Astrocyte of the hippocampus (primary cell): ENCODE measurements around the gene CCDC71.

ENCODE experiments used
- DNase-seq: peaks from one replicate; pipeline ENCODE4 v3.0.0; 2011; ENCODE audit warnings: low read depth, low spot score

CCDC71 gene

DNA sequence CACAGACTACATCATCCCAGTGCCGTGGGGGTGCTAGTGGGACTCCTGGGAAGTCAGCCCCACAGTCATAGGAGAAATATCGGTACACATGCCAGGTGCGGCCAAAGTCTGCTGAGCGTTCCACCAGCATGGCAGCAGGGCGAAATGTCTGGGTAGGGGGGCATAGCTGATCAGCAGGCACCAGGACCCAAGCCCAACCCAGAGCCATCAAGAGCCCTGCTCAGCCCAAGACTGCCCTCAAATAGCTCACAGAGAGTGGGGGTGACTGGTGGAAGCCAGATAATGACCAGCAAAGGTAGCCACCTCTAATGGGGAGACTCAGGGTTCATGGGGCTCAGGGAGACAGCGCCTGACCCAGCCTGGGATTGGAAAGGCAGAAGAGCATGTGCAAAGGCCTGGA is 34.6 kb downstream of the CCDC71 start:
- no peak for DNase-seq

DNA sequence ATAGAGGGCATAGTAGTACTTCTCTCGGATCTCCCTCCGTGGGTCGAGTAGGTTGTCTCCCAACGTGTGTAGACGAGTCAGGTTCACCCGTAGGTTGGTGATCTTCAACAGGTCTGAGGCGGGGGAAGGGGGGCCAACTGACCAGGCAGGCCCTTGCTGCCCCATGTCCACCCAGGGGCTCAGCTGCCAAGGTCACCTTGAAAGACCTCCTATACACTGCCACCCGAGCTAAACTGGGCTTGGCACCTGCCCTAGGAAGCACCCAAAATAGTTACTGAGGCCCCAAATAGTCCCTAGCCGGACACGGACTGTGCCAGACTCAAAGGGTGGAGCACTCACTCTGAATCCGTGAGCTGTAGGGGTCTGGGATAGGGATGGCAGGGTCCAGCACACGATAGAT is 35.1 kb downstream of the CCDC71 start:
- DNase-seq: no peak

DNA sequence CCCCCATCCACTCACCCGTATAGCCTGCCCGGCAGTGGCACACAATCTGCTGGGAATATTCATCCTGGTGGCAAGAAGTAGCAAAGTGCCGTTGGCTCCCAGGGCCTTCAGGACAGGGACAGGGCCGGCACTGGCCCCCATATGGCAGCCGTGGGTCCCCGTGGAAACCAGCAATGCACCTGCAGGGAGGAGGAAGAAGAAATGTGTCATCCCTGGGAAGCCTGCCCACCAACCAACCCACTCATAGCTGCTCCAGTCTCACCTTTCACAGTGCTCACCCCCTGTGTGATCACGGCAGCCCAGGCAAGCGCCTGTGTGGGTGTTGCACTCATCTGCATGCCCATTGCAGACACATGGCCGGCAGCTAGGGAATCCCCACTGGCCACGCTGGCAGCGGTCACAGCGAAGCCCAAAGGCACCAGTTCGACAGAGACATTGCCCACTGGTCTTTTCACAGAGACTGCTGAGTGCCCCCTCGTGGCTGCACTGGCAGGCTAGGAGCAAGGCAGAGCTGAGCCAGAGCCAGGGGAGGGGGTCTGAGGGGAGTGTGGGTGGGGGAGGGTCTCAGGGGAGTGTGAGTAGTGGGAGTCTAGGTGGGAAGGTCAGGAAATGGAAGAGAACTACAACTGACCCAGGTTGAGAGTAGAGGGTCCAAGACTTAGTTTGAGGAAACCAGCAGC is 41.0 kb downstream of the CCDC71 start:
- peak; percentile 9 for DNase-seq

DNA sequence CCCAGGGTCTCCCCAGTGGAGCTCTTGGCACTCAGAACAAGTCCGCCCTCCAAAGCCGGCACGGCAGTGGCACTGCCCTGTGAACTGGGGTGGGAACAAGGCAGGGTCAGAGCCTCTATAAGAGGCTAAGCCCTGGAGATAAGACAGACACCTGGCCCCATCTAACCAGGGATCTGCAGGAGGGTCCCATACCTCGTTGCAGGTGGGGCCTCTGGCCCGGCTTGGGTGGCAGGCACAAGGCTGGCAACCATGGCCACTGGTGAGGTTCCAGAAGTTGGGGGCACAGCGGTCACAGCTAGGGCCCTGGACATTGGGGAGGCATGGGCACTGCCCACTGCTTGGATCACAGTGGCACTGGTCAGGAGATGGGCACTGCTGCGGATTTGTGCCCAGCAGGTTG is 41.9 kb downstream of the CCDC71 start:
- no peak for DNase-seq

DNA sequence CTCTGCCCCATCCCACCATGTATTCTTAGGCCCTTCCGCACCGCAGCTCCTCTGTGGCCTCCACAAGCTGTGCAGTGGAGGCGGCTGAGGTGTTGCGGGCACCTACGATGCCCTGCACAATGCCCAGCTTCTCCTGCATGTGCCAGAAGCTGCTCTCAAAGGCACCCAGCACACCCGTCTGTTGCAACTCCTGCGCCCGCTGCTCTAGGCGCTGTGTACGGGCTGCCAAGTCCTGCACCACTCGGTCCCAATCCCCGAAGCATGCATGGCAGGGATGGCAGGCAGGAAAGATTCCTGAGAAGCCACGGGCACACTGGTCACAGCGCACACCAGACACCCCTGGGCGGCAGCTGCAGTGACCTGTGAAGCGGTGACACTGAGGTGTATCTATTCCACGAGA is 42.4 kb downstream of the CCDC71 start:
- no peak for DNase-seq

DNA sequence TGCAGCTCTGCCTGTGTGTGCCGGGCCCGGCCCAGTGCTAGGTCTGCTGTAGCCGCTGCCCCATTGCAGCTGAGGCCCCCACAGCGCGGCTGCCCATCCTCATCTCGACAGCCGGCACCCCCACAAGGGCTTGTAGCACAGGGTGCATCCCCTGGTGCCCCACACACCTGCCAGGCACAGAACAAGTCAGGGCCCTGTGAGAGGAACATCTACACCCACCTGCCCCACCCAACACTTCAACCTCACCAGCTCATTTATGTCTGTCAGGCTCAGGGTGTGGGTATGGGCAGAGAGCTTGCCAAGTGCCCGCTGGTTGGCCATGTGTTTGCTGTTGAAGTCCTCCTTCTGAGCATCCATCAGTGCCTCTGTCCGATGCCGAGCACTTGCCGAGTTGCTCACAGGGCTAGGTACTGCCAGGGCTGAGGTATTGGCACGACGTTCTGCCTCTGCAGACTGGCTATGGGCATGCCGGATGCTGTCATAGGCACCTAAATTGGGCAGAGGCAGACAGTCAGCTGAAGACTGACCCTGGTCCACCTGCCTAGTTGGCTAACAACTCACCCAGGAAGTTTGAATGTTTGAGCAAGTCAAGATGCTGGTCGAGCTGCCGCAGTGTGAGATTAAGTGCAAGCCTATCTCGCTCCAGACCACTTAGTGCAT is 43.1 kb downstream of the CCDC71 start:
- no peak for DNase-seq

DNA sequence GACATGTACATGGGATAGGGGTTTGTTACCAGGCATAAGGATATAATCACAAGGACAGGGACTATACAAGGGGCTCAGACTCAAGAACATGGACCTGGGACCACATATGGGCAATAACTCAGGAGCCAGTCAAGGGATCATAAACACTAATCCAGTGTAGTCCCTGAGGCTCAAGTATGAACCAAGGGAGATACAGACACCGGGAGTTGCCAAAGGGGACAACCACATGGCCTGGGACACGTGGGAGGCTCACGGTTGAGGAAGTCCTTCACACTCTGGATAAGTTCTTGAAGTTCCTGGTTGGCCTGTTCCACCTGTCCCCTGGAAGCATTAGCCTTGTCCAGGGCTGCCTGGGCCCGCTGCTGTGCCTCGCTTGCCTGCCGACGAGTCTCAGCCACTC is 43.7 kb downstream of the CCDC71 start:
- no peak for DNase-seq

DNA sequence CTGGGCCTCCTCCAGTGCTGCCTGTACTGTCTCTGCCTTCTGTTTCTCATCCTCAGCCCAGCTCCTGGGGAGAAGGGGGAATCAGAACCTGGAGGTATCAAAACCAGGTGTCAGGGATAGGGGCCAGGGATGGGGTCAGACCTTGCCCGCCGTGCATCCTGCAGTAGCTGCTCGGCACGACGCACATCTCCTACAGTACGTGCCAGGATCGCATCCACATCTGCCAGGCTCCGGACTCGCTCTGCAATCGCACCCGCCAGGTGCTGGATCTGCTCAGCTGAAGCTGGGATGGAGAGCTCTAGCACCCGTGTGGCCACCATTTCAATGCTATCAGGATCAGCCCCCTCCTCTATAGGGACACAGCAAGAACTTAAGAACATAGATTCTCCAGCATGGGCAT is 44.1 kb downstream of the CCDC71 start:
- no peak for DNase-seq

DNA sequence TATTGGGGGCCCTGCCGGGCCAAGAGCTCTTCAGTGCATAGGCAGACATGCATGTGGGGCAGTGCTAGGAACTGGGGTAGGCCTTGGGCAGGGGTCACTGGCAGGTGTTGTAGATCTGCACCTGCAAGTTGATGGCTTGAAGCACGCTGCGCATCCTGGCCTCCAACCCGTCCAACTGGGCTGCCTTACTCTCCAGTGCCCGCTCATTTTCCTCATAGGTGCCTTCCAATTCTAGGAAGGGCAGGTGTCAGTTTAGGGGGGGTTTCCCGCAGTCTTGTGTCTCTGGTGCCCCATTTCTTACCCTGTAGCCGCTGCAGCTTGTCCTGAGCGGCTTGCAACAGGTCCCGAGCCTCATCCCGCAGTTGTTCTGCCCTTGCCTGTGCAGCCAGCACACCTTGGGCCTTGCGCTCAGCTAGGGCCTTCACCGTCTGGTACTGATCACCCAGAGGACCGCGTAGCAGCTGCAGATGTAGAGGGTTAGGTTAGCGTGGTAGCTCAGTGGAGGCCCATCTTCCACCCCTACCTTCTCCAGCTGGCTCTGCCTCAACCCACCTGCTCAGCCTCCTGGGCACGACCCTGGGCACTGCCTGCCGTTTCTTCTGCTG is 44.9 kb downstream of the CCDC71 start:
- no peak for DNase-seq

DNA sequence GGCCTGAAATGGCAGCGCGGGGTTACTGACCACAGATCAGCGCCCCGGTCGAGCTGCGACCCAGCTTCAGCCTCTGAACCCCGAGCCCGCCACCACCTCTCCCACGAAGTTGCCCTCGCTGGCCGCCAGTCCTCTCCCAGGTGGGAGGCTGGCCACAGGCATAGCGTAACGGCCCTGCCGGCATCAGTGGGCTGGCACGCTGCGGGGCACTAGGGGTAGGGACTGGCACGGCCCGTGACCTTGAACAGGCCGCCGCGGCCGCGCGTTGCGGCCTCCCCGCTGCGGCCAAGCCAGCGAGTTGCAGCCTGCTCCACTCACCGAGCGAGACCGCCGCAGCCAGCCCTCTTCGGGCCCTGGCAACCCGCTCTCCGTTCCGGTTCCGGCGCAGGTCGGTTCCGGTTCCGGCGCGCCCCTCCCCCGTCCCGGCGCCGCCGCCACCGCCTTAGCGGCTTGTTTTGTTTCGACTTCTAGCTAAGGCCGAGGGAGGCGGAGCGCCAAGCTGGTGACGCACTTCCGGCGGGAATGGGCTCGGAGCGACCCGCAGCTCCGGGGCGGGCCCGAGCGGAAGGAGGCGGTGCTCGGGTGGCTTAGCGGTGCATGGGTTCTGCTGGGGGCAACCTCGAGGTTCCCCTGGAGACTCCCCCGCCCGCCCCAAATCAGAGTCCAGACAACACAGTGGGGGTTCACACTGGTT is 45.5 kb downstream of the CCDC71 start, which contains the start of gene USP19:
TSS of gene USP19 (minus strand) at position 386 of the 694 bp plus-strand sequence. CDS start 1,678 bp downstream, outside the sequence.
- peak; percentile 96 for DNase-seq

DNA sequence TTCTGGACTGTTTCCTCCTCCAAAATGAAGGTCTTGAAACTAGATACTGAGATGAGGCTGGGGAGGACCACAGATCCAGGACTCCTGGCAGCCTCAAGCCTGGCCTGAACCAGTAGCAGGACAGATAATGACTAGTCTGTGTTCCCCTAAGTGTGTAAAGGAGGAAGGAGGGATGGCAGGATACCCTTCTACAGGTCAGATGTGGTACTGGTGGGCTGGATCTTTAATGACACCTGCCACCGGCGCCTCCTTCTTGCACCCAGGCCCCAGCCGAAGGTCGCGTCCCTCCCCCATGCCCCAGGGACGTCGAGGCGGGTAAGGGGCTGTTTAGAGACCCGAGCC is 46.1 kb downstream of the CCDC71 start:
- DNase-seq: peak; percentile 16

DNA sequence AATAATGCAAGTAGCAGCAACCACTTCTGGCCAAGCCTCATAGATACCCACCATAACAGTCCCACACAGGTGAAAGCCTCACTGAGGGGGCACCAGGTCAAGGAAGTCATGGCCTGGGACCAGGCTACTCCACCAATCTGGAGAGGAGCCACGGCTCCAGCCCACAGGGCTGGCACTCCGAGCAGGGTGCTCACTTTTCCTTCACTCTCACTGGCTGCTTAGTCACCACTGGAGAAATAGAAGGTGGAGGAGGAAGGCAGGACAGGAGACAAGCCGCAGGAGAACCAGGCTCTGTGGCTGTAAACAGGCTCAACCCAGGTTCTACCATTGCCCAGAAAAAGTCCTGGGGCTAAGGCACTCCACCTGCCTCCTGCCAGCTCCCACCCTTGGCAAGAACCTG is 46.7 kb downstream of the CCDC71 start:
- DNase-seq: peak; percentile 36

DNA sequence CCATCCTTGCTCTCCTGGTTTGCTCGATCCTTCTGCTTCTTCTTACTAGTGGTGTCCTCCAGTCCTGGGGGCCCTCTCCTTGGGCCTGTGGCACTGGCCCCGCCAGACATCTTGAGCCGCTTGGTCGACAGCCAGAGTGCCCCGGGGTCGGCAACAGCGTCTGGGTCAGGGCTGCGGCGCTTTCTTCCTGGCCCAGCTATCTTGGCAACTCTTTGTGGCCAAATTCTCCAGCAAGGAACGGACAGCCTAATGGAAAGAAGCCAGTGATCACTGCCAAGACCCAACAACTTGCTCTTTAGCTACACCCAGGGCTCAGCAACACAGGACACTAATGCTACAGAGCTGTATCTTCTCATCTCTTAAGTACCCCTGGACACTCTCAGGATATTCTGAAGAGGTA is 47.1 kb downstream of the CCDC71 start:
- peak; percentile 53 for DNase-seq
